Measurements from ENCODE around the gene CA12. TPM values are rescaled to one million over a fixed set of nuclear protein-coding genes. Genes with fewer than 3 reads are reported as not detected.
A peak's percentile ranks its signal among the peaks of the same experiment; 100 is the strongest.

Gene CA12
- total and polyA plus RNA-seq, 9 of the 15 experiments (the other 6 are each of a cell fraction or from before 2014, with no cell fraction given) = 0.01 to 0.78 (median 0.15) TPM; not detected in 1

DNA sequence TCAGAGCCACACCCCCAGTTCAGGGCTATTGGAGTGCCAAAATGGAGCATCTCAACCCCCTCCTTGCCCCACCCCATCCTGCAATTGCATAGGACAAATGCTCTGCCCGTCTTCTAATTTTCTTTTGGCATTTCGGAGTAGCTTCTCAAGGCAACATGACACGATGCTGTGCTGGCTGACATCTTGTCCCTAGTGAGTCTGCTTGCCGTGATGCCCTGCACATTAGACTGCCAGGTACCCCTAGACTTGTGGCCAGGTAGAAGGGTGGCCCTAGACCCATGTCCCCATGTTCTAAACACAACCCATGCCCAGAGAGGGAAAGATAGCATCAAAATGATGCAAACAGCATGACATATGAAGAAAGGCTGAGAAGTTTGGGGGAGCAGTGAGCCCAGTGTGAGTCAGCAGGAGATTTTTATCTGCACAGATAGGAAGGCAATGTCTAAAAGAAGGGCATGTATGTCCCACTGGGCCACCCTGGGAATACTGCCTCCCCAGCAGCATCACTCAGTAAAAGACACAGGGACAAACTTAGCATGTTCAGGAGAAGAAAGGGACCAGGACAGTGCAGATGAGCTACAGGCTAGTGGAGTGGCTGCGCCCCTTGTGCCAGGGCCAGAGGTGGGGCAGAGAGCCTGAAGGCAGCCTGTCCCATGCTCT is 36.8 kb downstream of the CA12 start (continued):
- no peak for TF ChIP-seq CLOCK (CRISPR knock-in tag; IDR thresholded peaks at IDR 0.05; ENCODE audit: borderline replicate concordance)
- no peak for TF ChIP-seq SREBF1 (IDR thresholded peaks at IDR 0.05; ENCODE audit: borderline replicate concordance, low read depth, low read length)
- TF ChIP-seq KAT2B (IDR thresholded peaks at IDR 0.05; ENCODE audit: low read depth, low read length) = no peak
- 0 out of 2 replicates have a peak, but pooled peaks have one; percentile 9 for TF ChIP-seq ZNF668 (CRISPR knock-in tag; IDR thresholded peaks at IDR 0.05)
- TF ChIP-seq MTA2 (IDR thresholded peaks at IDR 0.05; ENCODE audit: low read depth) = no peak
- TF ChIP-seq PML (IDR thresholded peaks at IDR 0.05; ENCODE audit: low read length) = no peak
- TF ChIP-seq TSHZ1 (CRISPR knock-in tag; IDR thresholded peaks at IDR 0.05) = no peak
- TF ChIP-seq, protein P1, sequence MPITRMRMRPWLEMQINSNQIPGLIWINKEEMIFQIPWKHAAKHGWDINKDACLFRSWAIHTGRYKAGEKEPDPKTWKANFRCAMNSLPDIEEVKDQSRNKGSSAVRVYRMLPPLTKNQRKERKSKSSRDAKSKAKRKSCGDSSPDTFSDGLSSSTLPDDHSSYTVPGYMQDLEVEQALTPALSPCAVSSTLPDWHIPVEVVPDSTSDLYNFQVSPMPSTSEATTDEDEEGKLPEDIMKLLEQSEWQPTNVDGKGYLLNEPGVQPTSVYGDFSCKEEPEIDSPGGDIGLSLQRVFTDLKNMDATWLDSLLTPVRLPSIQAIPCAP (CRISPR knock-in tag; IDR thresholded peaks at IDR 0.05; ENCODE audit: borderline replicate concordance) = no peak
- TF ChIP-seq POU5F1 (IDR thresholded peaks at IDR 0.05; ENCODE audit: borderline replicate concordance, low read depth, low read length, partially characterized antibody) = no peak
- no peak for TF ChIP-seq THRB (CRISPR knock-in tag; conservative IDR thresholded peaks at IDR 0.05)
- TF ChIP-seq RUNX1 (IDR thresholded peaks at IDR 0.05; ENCODE audit: low read depth) = no peak
- no peak; the same call in 1 of the 2 replicates for TF ChIP-seq PTTG1 (tag; IDR thresholded peaks at IDR 0.05; ENCODE audit: low read depth)
- TF ChIP-seq, protein P2, sequence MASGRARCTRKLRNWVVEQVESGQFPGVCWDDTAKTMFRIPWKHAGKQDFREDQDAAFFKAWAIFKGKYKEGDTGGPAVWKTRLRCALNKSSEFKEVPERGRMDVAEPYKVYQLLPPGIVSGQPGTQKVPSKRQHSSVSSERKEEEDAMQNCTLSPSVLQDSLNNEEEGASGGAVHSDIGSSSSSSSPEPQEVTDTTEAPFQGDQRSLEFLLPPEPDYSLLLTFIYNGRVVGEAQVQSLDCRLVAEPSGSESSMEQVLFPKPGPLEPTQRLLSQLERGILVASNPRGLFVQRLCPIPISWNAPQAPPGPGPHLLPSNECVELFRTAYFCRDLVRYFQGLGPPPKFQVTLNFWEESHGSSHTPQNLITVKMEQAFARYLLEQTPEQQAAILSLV (tag; IDR thresholded peaks at IDR 0.05) = peak; percentile 84
- no peak for TF ChIP-seq HNRNPK (IDR thresholded peaks at IDR 0.05; ENCODE audit: low read depth, low read length, poor library complexity, severe bottlenecking)
- TF ChIP-seq FOXM1 (IDR thresholded peaks at IDR 0.05; ENCODE audit: low read depth) = no peak
- TF ChIP-seq FOXM1 (CRISPR knock-in tag; IDR thresholded peaks at IDR 0.05; ENCODE audit: low read depth) = no peak
- TF ChIP-seq, protein P3, sequence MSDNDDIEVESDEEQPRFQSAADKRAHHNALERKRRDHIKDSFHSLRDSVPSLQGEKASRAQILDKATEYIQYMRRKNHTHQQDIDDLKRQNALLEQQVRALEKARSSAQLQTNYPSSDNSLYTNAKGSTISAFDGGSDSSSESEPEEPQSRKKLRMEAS (CRISPR knock-in tag; IDR thresholded peaks at IDR 0.05) = no peak
- peak; percentile 67; the same call in 1 of the 2 replicates for TF ChIP-seq ZNF79 (CRISPR knock-in tag; IDR thresholded peaks at IDR 0.05; ENCODE audit: low read depth)
